Activated naive CD8-positive, alpha-beta T cell treated with anti-CD3 and anti-CD28 coated beads for 36 hours (primary cell): ENCODE measurements around the gene EXOC6. TPM values are rescaled to one million over a fixed set of nuclear protein-coding genes. Genes with fewer than 3 reads are reported as not detected.
A peak's percentile ranks its signal among the peaks of the same experiment; 100 is the strongest.
"Not testable (repeated sequence)": the region's sequence is repeated elsewhere in the genome, so short reads cannot be mapped to it uniquely, and the experiment has no call there.

Experiments
- DNase-seq: peaks from one replicate; pipeline ENCODE4 v3.0.0; 2021
- H3K27ac Mint-ChIP-seq: one replicate; pipeline ENCODE4 v1.8.0; 2022; ENCODE audit warnings: mild to moderate bottlenecking, moderate library complexity, mixed read lengths
- H3K27me3 Mint-ChIP-seq: one replicate; pipeline ENCODE4 v1.8.0; 2022; ENCODE audit warnings: mild to moderate bottlenecking, mixed read lengths
- H3K36me3 Mint-ChIP-seq: one replicate; pipeline ENCODE4 v1.8.0; 2021; ENCODE audit warnings: mild to moderate bottlenecking, mixed read lengths
- H3K4me1 Mint-ChIP-seq: one replicate; pipeline ENCODE4 v1.8.0; 2021; ENCODE audit warnings: mixed read lengths
- H3K4me3 Mint-ChIP-seq: one replicate; pipeline ENCODE4 v1.8.0; 2022; ENCODE audit warnings: mild to moderate bottlenecking, moderate library complexity, mixed read lengths
- H3K9me3 Mint-ChIP-seq: one replicate; pipeline ENCODE4 v1.8.0; 2022; ENCODE audit warnings: mixed read lengths
- total RNA-seq, 2 experiments: library from RNA; stranded (reverse); gene quantifications; one replicate each; pipeline ENCODE4 v1.2.3, GENCODE V29; 2021

EXOC6 gene
- total RNA-seq, 2 experiments from 2014 or later: 11.9 to 12.4 TPM

- Mint-ChIP-seq H3K4me1 (peaks cover 4% of the 10 kb centered on the region), H3K4me3 (no peak overlapping the region), H3K27ac (no peak overlapping the region)
Observed at GRCh38 chr10:92972886-92973285, 124.6 kb downstream of the EXOC6 start.

GRCh38 chr10:92976278-92976677 is 128.0 kb downstream of the EXOC6 start:
- not testable (repeated sequence) for H3K4me1 Mint-ChIP-seq, H3K4me3 Mint-ChIP-seq, H3K27me3 Mint-ChIP-seq, H3K9me3 Mint-ChIP-seq, DNase-seq, H3K27ac Mint-ChIP-seq
- H3K36me3 Mint-ChIP-seq: peaks cover 26% of the 10 kb centered on the region

More at GRCh38 chr10:92972886-92973285, 124.6 kb downstream of the EXOC6 start:
- peaks cover 30% of the 10 kb centered on the region for H3K36me3 Mint-ChIP-seq
- H3K9me3 Mint-ChIP-seq: peaks cover 2% of the 10 kb centered on the region
- H3K27me3 Mint-ChIP-seq: no peaks in the 10 kb centered on the region
- no peak for DNase-seq

GRCh38 chr10:92989250-92989649 is 140.9 kb downstream of the EXOC6 start:
- no peak for DNase-seq
- Mint-ChIP-seq H3K27me3 (peaks cover 3% of the 10 kb centered on the region), H3K27ac (no peak overlapping the region), H3K36me3 (peaks cover 10% of the 10 kb centered on the region), H3K4me3 (no peak overlapping the region), H3K4me1 (peaks cover 28% of the 10 kb centered on the region), H3K9me3 (peaks cover 3% of the 10 kb centered on the region)

GRCh38 chr10:92990615-92991014 is 142.3 kb downstream of the EXOC6 start:
- peak; percentile 24 for DNase-seq

GRCh38 chr10:92991513-92991912 is 143.2 kb downstream of the EXOC6 start:
- H3K9me3 Mint-ChIP-seq: no peaks in the 10 kb centered on the region

More at GRCh38 chr10:92990615-92991014, 142.3 kb downstream of the EXOC6 start:
- Mint-ChIP-seq H3K4me3 (no peak overlapping the region), H3K4me1 (peaks cover 28% of the 10 kb centered on the region), H3K27me3 (no peaks in the 10 kb centered on the region), H3K9me3 (no peaks in the 10 kb centered on the region), H3K27ac (peak overlapping the region; percentile 62), H3K36me3 (peaks cover 1% of the 10 kb centered on the region)

GRCh38 chr10:92993699-92994272 is 145.5 kb downstream of the EXOC6 start:
- no peaks in the 10 kb centered on the region for H3K9me3 Mint-ChIP-seq
- no peak overlapping the region for H3K27ac Mint-ChIP-seq
- no peak overlapping the region for H3K4me3 Mint-ChIP-seq
- H3K4me1 Mint-ChIP-seq: peaks cover 28% of the 10 kb centered on the region
- H3K36me3 Mint-ChIP-seq: no peaks in the 10 kb centered on the region
- H3K27me3 Mint-ChIP-seq: no peaks in the 10 kb centered on the region
- DNase-seq: no peak

More at GRCh38 chr10:92991513-92991912, 143.2 kb downstream of the EXOC6 start:
- DNase-seq: no peak
- Mint-ChIP-seq H3K4me3 (no peak overlapping the region), H3K27me3 (no peaks in the 10 kb centered on the region), H3K27ac (peak overlapping the region; percentile 42), H3K4me1 (peaks cover 28% of the 10 kb centered on the region), H3K36me3 (peaks cover 1% of the 10 kb centered on the region)

- H3K4me1 Mint-ChIP-seq: peaks cover 19% of the 10 kb centered on the region
- no peak for DNase-seq
- no peaks in the 10 kb centered on the region for H3K9me3 Mint-ChIP-seq
- no peak overlapping the region for H3K4me3 Mint-ChIP-seq
- H3K27me3 Mint-ChIP-seq: no peaks in the 10 kb centered on the region
- no peaks in the 10 kb centered on the region for H3K36me3 Mint-ChIP-seq
- no peak overlapping the region for H3K27ac Mint-ChIP-seq
Observed at GRCh38 chr10:92995509-92995908, 147.2 kb downstream of the EXOC6 start.

GRCh38 chr10:92997620-92998019 is 149.3 kb downstream of the EXOC6 start:
- DNase-seq: no peak
- no peaks in the 10 kb centered on the region for H3K36me3 Mint-ChIP-seq
- H3K27me3 Mint-ChIP-seq: no peaks in the 10 kb centered on the region
- H3K4me3 Mint-ChIP-seq: no peak overlapping the region
- H3K9me3 Mint-ChIP-seq: no peaks in the 10 kb centered on the region
- peaks cover 12% of the 10 kb centered on the region for H3K4me1 Mint-ChIP-seq
- H3K27ac Mint-ChIP-seq: no peak overlapping the region

GRCh38 chr10:92999191-92999590 is 150.9 kb downstream of the EXOC6 start:
- H3K36me3 Mint-ChIP-seq: no peaks in the 10 kb centered on the region
- DNase-seq: no peak
- H3K9me3 Mint-ChIP-seq: no peaks in the 10 kb centered on the region
- no peak overlapping the region for H3K27ac Mint-ChIP-seq
- H3K4me3 Mint-ChIP-seq: no peak overlapping the region
- H3K27me3 Mint-ChIP-seq: no peaks in the 10 kb centered on the region
- peaks cover under 1% of the 10 kb centered on the region for H3K4me1 Mint-ChIP-seq

GRCh38 chr10:93006435-93007039 is 158.2 kb downstream of the EXOC6 start:
- Mint-ChIP-seq H3K27me3 (no peaks in the 10 kb centered on the region), H3K4me1 (no peaks in the 10 kb centered on the region), H3K9me3 (no peaks in the 10 kb centered on the region), H3K4me3 (no peak overlapping the region), H3K36me3 (no peaks in the 10 kb centered on the region), H3K27ac (no peak overlapping the region)
- no peak for DNase-seq

GRCh38 chr10:93015722-93016121 is 167.4 kb downstream of the EXOC6 start:
- no peak overlapping the region for H3K4me3 Mint-ChIP-seq
- H3K36me3 Mint-ChIP-seq: peaks cover 4% of the 10 kb centered on the region
- H3K27me3 Mint-ChIP-seq: no peaks in the 10 kb centered on the region
- H3K27ac Mint-ChIP-seq: no peak overlapping the region
- no peaks in the 10 kb centered on the region for H3K4me1 Mint-ChIP-seq
- H3K9me3 Mint-ChIP-seq: no peaks in the 10 kb centered on the region
- DNase-seq: no peak

GRCh38 chr10:93023013-93023650 is 174.8 kb downstream of the EXOC6 start:
- no peak overlapping the region for H3K4me3 Mint-ChIP-seq
- H3K4me1 Mint-ChIP-seq: no peaks in the 10 kb centered on the region
- no peak for DNase-seq
- no peaks in the 10 kb centered on the region for H3K9me3 Mint-ChIP-seq
- no peak overlapping the region for H3K27ac Mint-ChIP-seq
- H3K36me3 Mint-ChIP-seq: peaks cover 4% of the 10 kb centered on the region
- H3K27me3 Mint-ChIP-seq: no peaks in the 10 kb centered on the region

- H3K4me1 Mint-ChIP-seq: no peaks in the 10 kb centered on the region
- H3K27me3 Mint-ChIP-seq: no peaks in the 10 kb centered on the region
- peaks cover 2% of the 10 kb centered on the region for H3K36me3 Mint-ChIP-seq
- H3K4me3 Mint-ChIP-seq: no peak overlapping the region
- H3K9me3 Mint-ChIP-seq: no peaks in the 10 kb centered on the region
- H3K27ac Mint-ChIP-seq: no peak overlapping the region
- DNase-seq: no peak
Observed at GRCh38 chr10:93026072-93026471, 177.8 kb downstream of the EXOC6 start.

- H3K27me3 Mint-ChIP-seq: no peaks in the 10 kb centered on the region
Observed at GRCh38 chr10:93027508-93027907, 179.2 kb downstream of the EXOC6 start.

GRCh38 chr10:93028883-93029282 is 180.6 kb downstream of the EXOC6 start:
- no peaks in the 10 kb centered on the region for H3K9me3 Mint-ChIP-seq
- peaks cover 2% of the 10 kb centered on the region for H3K36me3 Mint-ChIP-seq
- no peak for DNase-seq
- H3K27me3 Mint-ChIP-seq: no peaks in the 10 kb centered on the region
- no peak overlapping the region for H3K27ac Mint-ChIP-seq
- H3K4me1 Mint-ChIP-seq: no peaks in the 10 kb centered on the region
- no peak overlapping the region for H3K4me3 Mint-ChIP-seq

More at GRCh38 chr10:93027508-93027907, 179.2 kb downstream of the EXOC6 start:
- no peak for DNase-seq
- no peaks in the 10 kb centered on the region for H3K9me3 Mint-ChIP-seq
- H3K27ac Mint-ChIP-seq: no peak overlapping the region
- no peak overlapping the region for H3K4me3 Mint-ChIP-seq
- H3K4me1 Mint-ChIP-seq: no peaks in the 10 kb centered on the region
- H3K36me3 Mint-ChIP-seq: peaks cover 2% of the 10 kb centered on the region

- no peaks in the 10 kb centered on the region for H3K27me3 Mint-ChIP-seq
- H3K4me1 Mint-ChIP-seq: no peaks in the 10 kb centered on the region
- H3K36me3 Mint-ChIP-seq: peaks cover 2% of the 10 kb centered on the region
- H3K4me3 Mint-ChIP-seq: no peak overlapping the region
- no peaks in the 10 kb centered on the region for H3K9me3 Mint-ChIP-seq
- no peak overlapping the region for H3K27ac Mint-ChIP-seq
- DNase-seq: no peak
Observed at GRCh38 chr10:93030409-93030808, 182.1 kb downstream of the EXOC6 start.
